Motor neuron (in vitro differentiated cells): Measurements from ENCODE around the gene BIK. TPM values are rescaled to one million over a fixed set of nuclear protein-coding genes. Genes with fewer than 3 reads are reported as not detected.

Source experiments
- ATAC-seq, 8 experiments: fragments of 200-7000 bp; cut with Tn5 transposase; replicated peaks in 6 of 8; 2 replicates each; pipeline ENCODE4 v1.8.0; 2021; ENCODE audit warnings: mild to moderate bottlenecking in 8 of 8, moderate library complexity in 8 of 8
- H3K27ac ChIP-seq, 2 donors: fragments of 250-450 bp; sonication (Bioruptor Pico); 2 replicates each; pipeline ENCODE4 v1.9.0; 2021; ENCODE audit warnings: antibody characterized with exemption in 2 of 2, mild to moderate bottlenecking in 2 of 2, moderate library complexity in 1 of 2
- H3K4me1 ChIP-seq, 2 donors: fragments of 250-450 bp; sonication (Bioruptor Pico); replicated peaks in 1 of 2; 2 replicates each; pipeline ENCODE4 v1.6.1; 2021; ENCODE audit warnings: antibody characterized with exemption in 2 of 2, mild to moderate bottlenecking in 2 of 2, moderate library complexity in 1 of 2
- H3K4me3 ChIP-seq, 5 donors: fragments of 250-450 bp; sonication (Bioruptor Pico); 2 replicates each; pipeline ENCODE4 v1.9.0; 2021; ENCODE audit warnings: antibody characterized with exemption in 5 of 5, mild to moderate bottlenecking in 5 of 5, moderate library complexity in 4 of 5
- WGBS, 10 experiments: fragments of 450-650 bp; shearing (Covaris generic); methylation state at CpG; one replicate each; pipeline ENCODE4 v1.0.0; 2022; 5-methylcytosine and 5-hydroxymethylcytosine counted together
- in situ Hi-C, 9 experiments: fragments of 400-800 bp; cut with MboI; loops; one replicate each; pipeline ENCODE4 v1.15.0; 2021; ENCODE audit warnings: low sequenced_read_pairs in 9 of 9, low pct_unique_long_range_greater_than_20kb in 2 of 9; ENCODE audit not compliant: unreplicated experiment in 9 of 9
- total RNA-seq, 8 experiments: library from RNA; unstranded; fragments of 300-600 nt; gene quantifications; 2 replicates each; pipeline versions ENCODE4 v1.2.3 to v1.2.4, GENCODE V29; 2022

Gene BIK, protein sequence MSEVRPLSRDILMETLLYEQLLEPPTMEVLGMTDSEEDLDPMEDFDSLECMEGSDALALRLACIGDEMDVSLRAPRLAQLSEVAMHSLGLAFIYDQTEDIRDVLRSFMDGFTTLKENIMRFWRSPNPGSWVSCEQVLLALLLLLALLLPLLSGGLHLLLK
- total RNA-seq: 1 to 10 TPM in 4 of 8 experiments, under 1 TPM in 4; 0.32 to 3.0 (median 0.99) TPM

- Histone ChIP-seq H3K4me1 (no peaks in the 10 kb centered on the region), H3K27ac (no peak within 1 kb of the TSS), H3K4me3 (peak within 1 kb of the TSS; percentile 35 to 46 (median 40))
- ATAC-seq: peak; percentile 75 to 89 (median 86)
- WGBS, 10 experiments: 0 to 7% (median 3%) methylated on average over 3 to 7 of the region's 49 CpGs; no CpG with 5 or more reads in 7 of the 10 experiments
- in situ Hi-C loops: no loop called here
Measured at GRCh38 chr22:43110444-43110926, at the start of gene BIK. Gene BIK (plus strand): TSS chr22:43110750. CDS start chr22:43124023, 13,273 bp downstream.

DNA sequence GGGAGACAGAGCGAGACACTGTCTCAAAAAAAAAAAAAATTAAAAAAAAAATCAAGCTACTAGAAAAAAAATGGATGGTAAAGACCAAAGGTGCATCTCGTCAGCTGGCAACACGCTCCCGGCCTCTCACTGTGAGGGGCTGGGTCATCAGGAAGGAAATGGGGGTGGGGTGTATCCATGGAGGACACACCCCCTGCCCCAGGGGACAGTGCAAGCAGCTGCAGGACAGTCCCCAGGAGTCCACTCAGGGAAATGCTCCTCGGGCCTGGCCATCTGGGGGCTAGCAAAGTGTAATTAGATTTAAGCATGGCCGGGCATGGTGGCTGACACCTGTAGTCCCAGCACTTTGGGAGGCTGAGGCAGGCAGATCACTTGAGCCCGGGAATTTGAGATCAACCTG, 44.4 kb upstream of the BIK start:
- ATAC-seq: no peak
- no peak overlapping the region for H3K27ac ChIP-seq
- in situ Hi-C loops: no loop called here
- no peaks in the 10 kb centered on the region for H3K4me1 ChIP-seq
- 20 to 100% (median 96%) methylated on average over 1 to 7 of the region's 7 CpGs; no CpG with 5 or more reads in 4 of the 10 experiments for WGBS, 10 experiments
- H3K4me3 ChIP-seq: no peak overlapping the region

DNA sequence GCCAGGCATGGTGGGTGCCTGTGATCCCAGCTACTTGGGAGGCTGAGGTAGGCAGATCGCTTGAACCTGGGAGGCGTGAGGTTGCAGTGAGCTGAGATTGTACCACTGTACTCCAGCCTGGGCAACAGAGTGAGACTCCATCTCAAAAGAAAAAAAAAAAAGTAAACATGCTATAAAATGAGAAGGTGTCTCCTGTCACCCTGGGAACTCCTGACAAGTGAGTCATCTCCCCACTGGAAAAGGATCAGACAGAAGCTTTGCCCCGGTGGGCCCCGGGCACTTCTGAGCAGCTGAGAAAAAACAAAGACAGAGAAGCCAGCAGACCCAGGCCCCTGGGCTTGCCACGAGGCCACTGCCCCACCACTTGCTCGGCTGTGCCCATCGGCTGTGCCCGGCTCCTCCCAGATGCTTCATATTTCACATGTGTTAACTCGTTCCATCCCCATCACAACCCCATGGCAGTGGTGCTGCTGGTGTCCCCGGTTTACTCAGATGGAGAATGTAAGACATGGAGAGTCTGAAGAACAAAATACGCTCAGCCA, 43.6 kb upstream of the BIK start:
- peak in 3 of 8 experiments; percentile 21 to 55 (median 31) for ATAC-seq
- no peak overlapping the region for H3K4me3 ChIP-seq
- 33 to 100% (median 90%) methylated on average over 2 to 8 of the region's 11 CpGs; no CpG with 5 or more reads in 3 of the 10 experiments for WGBS, 10 experiments
- no peaks in the 10 kb centered on the region for H3K4me1 ChIP-seq
- H3K27ac ChIP-seq: no peak overlapping the region
- in situ Hi-C loops: no loop called here

GRCh38 chr22:43077121-43077877, 33.3 kb upstream of the BIK start:
- Histone ChIP-seq H3K4me3 (no peak overlapping the region), H3K27ac (no peak overlapping the region), H3K4me1 (peaks cover 0 to 3% of the 10 kb centered on the region in 2 donors)
- ATAC-seq: peak in 5 of 8 experiments; percentile 14 to 67 (median 22)
- in situ Hi-C loops: loop anchor here in 1 of 9 experiments (25.0 kb wide), 1 partner anchor 415 kb away; no protein-coding TSS in a partner anchor
- WGBS, 10 experiments: 45 to 100% (median 75%) methylated on average over 1 to 10 of the region's 20 CpGs; no CpG with 5 or more reads in 4 of the 10 experiments

- Histone ChIP-seq H3K27ac (no peak overlapping the region), H3K4me1 (peaks cover 0 to 3% of the 10 kb centered on the region in 2 donors), H3K4me3 (no peak overlapping the region)
- WGBS, 10 experiments: 94 to 100% (median 98%) methylated on average over 1 to 4 of the region's 12 CpGs; no CpG with 5 or more reads in 7 of the 10 experiments
- ATAC-seq: peak in 5 of 8 experiments; percentile 70 to 93 (median 90)
- in situ Hi-C loops: loop anchor here in 1 of 9 experiments (25.0 kb wide), 1 partner anchor 416 kb away; no protein-coding TSS in a partner anchor
Measured at GRCh38 chr22:43078522-43078921, 32.0 kb upstream of the BIK start.

- peaks cover 0 to 3% of the 10 kb centered on the region in 2 donors for H3K4me1 ChIP-seq
- H3K27ac ChIP-seq: no peak overlapping the region
- H3K4me3 ChIP-seq: no peak overlapping the region
- in situ Hi-C loops: loop anchor here in 1 of 9 experiments (25.0 kb wide), 1 partner anchor 417 kb away; no protein-coding TSS in a partner anchor
- no peak for ATAC-seq
- 46 to 100% (median 87%) methylated on average over 1 to 5 of the region's 14 CpGs; no CpG with 5 or more reads in 3 of the 10 experiments for WGBS, 10 experiments
Measured at GRCh38 chr22:43079742-43080141, 30.8 kb upstream of the BIK start.

- peak in 3 of 8 experiments; percentile 12 to 31 (median 21) for ATAC-seq
- peaks cover 0 to 3% of the 10 kb centered on the region in 2 donors for H3K4me1 ChIP-seq
- no peak overlapping the region for H3K4me3 ChIP-seq
- in situ Hi-C loops: loop anchor here in 1 of 9 experiments (25.0 kb wide), 1 partner anchor 418 kb away; no protein-coding TSS in a partner anchor
- whole genome bisulfite sequencing, 10 experiments: 73 to 100% (median 80%) methylated on average over 1 of the region's 2 CpGs; no CpG with 5 or more reads in 6 of the 10 experiments
- H3K27ac ChIP-seq: no peak overlapping the region
Measured at GRCh38 chr22:43080616-43081015, 29.9 kb upstream of the BIK start.

DNA sequence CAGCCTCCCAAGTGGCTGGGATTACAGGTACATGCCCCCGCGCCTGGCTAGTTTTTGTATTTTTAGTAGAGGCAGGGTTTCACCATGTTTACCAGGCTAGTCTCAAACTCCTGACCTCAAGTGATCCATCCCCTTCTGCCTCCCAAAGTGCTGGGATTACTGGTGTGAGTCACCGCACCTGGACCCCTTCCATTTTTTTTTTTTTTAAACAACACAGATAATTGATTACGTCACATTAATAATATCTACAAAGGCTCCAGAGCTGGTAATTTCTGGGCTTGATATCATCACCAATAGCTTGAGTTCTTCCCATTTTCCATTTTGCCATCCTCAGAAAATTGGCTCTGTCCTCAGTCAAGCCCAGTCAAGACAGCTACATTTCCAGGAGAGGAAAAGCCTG, 28.6 kb upstream of the BIK start:
- no peak for ATAC-seq
- H3K27ac ChIP-seq: no peak overlapping the region
- no peak overlapping the region for H3K4me3 ChIP-seq
- H3K4me1 ChIP-seq: peaks cover 0 to 3% of the 10 kb centered on the region in 2 donors
- in situ Hi-C loops: loop anchor here in 1 of 9 experiments (25.0 kb wide), 1 partner anchor 420 kb away; no protein-coding TSS in a partner anchor
- WGBS, 10 experiments: 50 to 100% (median 98%) methylated on average over 1 to 4 of the region's 4 CpGs

- in situ Hi-C loops: loop anchor here in 1 of 9 experiments (25.0 kb wide), 1 partner anchor 424 kb away; no protein-coding TSS in a partner anchor
- no peak overlapping the region for H3K27ac ChIP-seq
- no peaks in the 10 kb centered on the region for H3K4me1 ChIP-seq
- no peak for ATAC-seq
- WGBS, 10 experiments: 71 to 100% (median 90%) methylated on average over 2 to 13 of the region's 19 CpGs
- no peak overlapping the region for H3K4me3 ChIP-seq
Measured at GRCh38 chr22:43085658-43086606, 24.6 kb upstream of the BIK start.

DNA sequence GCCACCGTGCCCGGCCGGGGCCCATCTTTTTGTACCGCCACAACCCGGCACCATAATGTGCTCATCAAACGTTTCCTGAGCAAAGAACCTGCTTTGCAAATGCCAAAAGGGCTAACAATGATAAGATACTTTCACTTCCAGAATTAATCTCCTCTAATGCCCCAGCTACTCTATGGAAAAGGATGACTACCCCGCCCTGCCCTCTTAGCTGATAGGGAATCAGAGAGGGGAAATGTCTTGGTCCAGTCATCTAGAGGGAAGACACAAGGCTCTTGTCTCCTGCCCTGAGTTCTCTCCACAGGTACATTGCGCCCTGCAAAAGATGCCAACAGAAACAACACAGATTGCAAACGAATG, 21.9 kb upstream of the BIK start:
- peak in 3 of 8 experiments; percentile 0 to 5 (median 1) for ATAC-seq
- no peaks in the 10 kb centered on the region for H3K4me1 ChIP-seq
- in situ Hi-C loops: loop anchor here in 1 of 9 experiments (25.0 kb wide), 1 partner anchor 426 kb away; no protein-coding TSS in a partner anchor
- H3K27ac ChIP-seq: peak overlapping the region; percentile 10 to 43
- H3K4me3 ChIP-seq: peak overlapping the region; percentile 51 to 70 (median 53)
- WGBS, 10 experiments: 0 to 83% (median 40%) methylated on average over 1 to 6 of the region's 9 CpGs; no CpG with 5 or more reads in 3 of the 10 experiments

- in situ Hi-C loops: loop anchor here in 1 of 9 experiments (25.0 kb wide), 1 partner anchor 427 kb away; no protein-coding TSS in a partner anchor
- peak within 1 kb of the TSS; percentile 10 to 47 for H3K27ac ChIP-seq
- peak within 1 kb of the TSS; percentile 51 to 70 (median 53) for H3K4me3 ChIP-seq
- 0 to 35% (median 0%) methylated on average over 1 to 16 of the region's 64 CpGs; no CpG with 5 or more reads in 3 of the 10 experiments for WGBS, 10 experiments
- H3K4me1 ChIP-seq: no peaks in the 10 kb centered on the region
- ATAC-seq: peak; percentile 88 to 99 (median 97)
Measured at GRCh38 chr22:43088984-43089717, 21.4 kb upstream of the BIK start, which contains the start of gene TTLL1. Gene TTLL1 (minus strand): TSS chr22:43089391. CDS start chr22:43075586, 13,805 bp downstream.
